GM23248 (cell line): ENCODE data around the gene FTO.

Experiments
- EZH2 ChIP-seq: fragments of 200-600 bp; sonication (generic); IDR thresholded peaks from 2 replicates; pipeline ENCODE4 v1.6.1; 2018; ENCODE audit warnings: antibody characterized with exemption, mild to moderate bottlenecking; ENCODE audit not compliant: insufficient read depth, poor library complexity, severe bottlenecking
- EZH2phosphoT487 ChIP-seq: fragments of 200-600 bp; sonication (generic); IDR thresholded peaks from 2 replicates; pipeline ENCODE4 v1.6.1; 2018; ENCODE audit warnings: antibody characterized with exemption, moderate library complexity, mild to moderate bottlenecking, low read depth; ENCODE audit not compliant: insufficient read depth

- no peak for TF ChIP-seq EZH2
- no peak for TF ChIP-seq EZH2phosphoT487
Measured at GRCh38 chr16:53730693-53731092, 26.7 kb downstream of the FTO start.
